ENCODE data around the gene NOTUM.

GRCh38 chr17:81920612-81921536 is 40.1 kb downstream of the NOTUM start:
- no peak for TF ChIP-seq CTCF (IDR thresholded peaks at IDR 0.05; ENCODE audit: low read depth, low read length, missing input control)
- no peak for TF ChIP-seq ATF3 (IDR thresholded peaks at IDR 0.05)
- TF ChIP-seq MAX (IDR thresholded peaks at IDR 0.05), result no peak
- TF ChIP-seq REST (IDR thresholded peaks at IDR 0.05), result no peak
- no peak for TF ChIP-seq SP1 (IDR thresholded peaks at IDR 0.05)
- TF ChIP-seq EGR1 (IDR thresholded peaks at IDR 0.05; ENCODE audit: low read depth in 2 of 2), result no peak
- no peak for TF ChIP-seq RAD21 (IDR thresholded peaks at IDR 0.05)
- no peak for TF ChIP-seq YY1 (IDR thresholded peaks at IDR 0.05)
- TF ChIP-seq HNF4A (conservative IDR thresholded peaks at IDR 0.05), result peak in 1 of 2 donors; percentile 32
- no peak for TF ChIP-seq JUND (IDR thresholded peaks at IDR 0.05)
- no peak for TF ChIP-seq ZBTB33 (IDR thresholded peaks at IDR 0.05)
- no peak for TF ChIP-seq TAF1 (conservative IDR thresholded peaks at IDR 0.05)
- no peak for TF ChIP-seq FOXA1 (IDR thresholded peaks at IDR 0.05)

All from liver (tissue), 3 donors.